Measurements from ENCODE around the gene PARP3. TPM values are rescaled to one million over a fixed set of nuclear protein-coding genes. Genes with fewer than 3 reads are reported as not detected.

The PARP3 gene
- total and polyA plus RNA-seq, 10 of the 15 experiments (the other 5 are each of a cell fraction or from before 2014, with no cell fraction given): 2.1 to 31.2 (median 19.5) TPM

DNA sequence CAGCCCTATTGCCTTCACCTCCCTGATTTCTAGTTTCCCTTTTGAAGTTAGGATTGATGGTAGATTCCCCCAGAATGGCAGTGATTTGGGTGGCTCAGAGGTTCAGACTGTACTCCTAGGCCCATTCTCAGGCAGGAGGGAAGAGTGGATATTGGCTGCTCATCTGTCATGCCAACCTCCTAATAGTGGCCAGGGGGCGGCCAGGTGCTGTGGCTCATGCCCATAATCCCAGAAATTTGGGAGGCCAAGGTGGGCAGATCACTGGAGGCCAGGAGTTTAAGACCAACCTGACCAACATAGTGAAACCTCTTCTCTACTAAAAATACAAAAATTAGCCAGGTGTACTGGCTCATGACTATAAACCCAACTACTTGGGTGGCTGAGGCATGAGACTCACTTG lies 11.7 kb upstream of the PARP3 start:
- RAD21 ChIA-PET (ENCODE audit: unreplicated experiment): no interaction called here
- no peak for ATAC-seq
- WGBS (ENCODE audit: insufficient coverage, insufficient replicate concordance, low lambda C conversion rate, missing lambda C conversion rate): 80% methylated on average over 1 of the region's 1 CpG
- intact Hi-C loops (cut with micrococcal nuclease; ENCODE audit: unreplicated experiment) (no loop called here), in situ Hi-C loops (cut with MboI) (no loop called here)
- Histone ChIP-seq H2AFZ (ENCODE audit: control insufficient read depth, low read depth, low read length) (no peak overlapping the region), H3K36me3 (ENCODE audit: control insufficient read depth in 2 of 2, insufficient read depth in 2 of 2, low read length in 1 of 2) (peaks cover 6 to 22% of the 10 kb centered on the region in 2 experiments), H3K27ac (ENCODE audit: control insufficient read depth, insufficient read depth) (no peak overlapping the region), H3K4me1 (ENCODE audit: control insufficient read depth, insufficient read depth, low read length) (no peaks in the 10 kb centered on the region), H3K9me3 (replicated peaks; ENCODE audit: control insufficient read depth, insufficient read depth, low read length) (no peaks in the 10 kb centered on the region), H3K27me3 (replicated peaks in 1 of 2; ENCODE audit: control insufficient read depth in 2 of 2, insufficient read depth in 2 of 2, low read length in 1 of 2) (no peaks in the 10 kb centered on the region), H3K4me3 (no peak overlapping the region), H3K9ac (ENCODE audit: control insufficient read depth, insufficient read depth, low read length) (no peak overlapping the region), H3K4me2 (ENCODE audit: control insufficient read depth, insufficient read depth) (no peak overlapping the region), H3K79me2 (ENCODE audit: control insufficient read depth, insufficient read depth, low read length) (no peaks in the 10 kb centered on the region), H4K20me1 (ENCODE audit: control insufficient read depth, insufficient read depth) (no peaks in the 10 kb centered on the region)
- POLR2A ChIA-PET: no interaction called here
- CTCF ChIA-PET: interaction anchor here (0.6 kb wide), 1 partner anchor 272 kb away, joined by 3 read pairs; no protein-coding TSS in a partner anchor
- DNase-seq (ENCODE audit: low read depth, low spot score): no peak
- SMC1A ChIA-PET (ENCODE audit: uncharacterized antibody, unreplicated experiment): no interaction called here
- BruUV-seq (replicated peaks): no TSS peak
- no peak for TF ChIP-seq ZNF207 (IDR thresholded peaks at IDR 0.05; ENCODE audit: borderline replicate concordance)
- no peak for TF ChIP-seq STAT1 (conservative IDR thresholded peaks at IDR 0.05)
- no peak for TF ChIP-seq CBFB (IDR thresholded peaks at IDR 0.05; ENCODE audit: low read depth)
- no peak for TF ChIP-seq ZNF274 (IDR thresholded peaks at IDR 0.05; ENCODE audit: insufficient read depth, insufficient read length)
- TF ChIP-seq POLR2A (IDR thresholded peaks at IDR 0.05; ENCODE audit: low read depth, low read length): no peak
- TF ChIP-seq, protein P1, sequence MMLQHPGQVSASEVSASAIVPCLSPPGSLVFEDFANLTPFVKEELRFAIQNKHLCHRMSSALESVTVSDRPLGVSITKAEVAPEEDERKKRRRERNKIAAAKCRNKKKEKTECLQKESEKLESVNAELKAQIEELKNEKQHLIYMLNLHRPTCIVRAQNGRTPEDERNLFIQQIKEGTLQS (IDR thresholded peaks at IDR 0.05; ENCODE audit: borderline replicate concordance, extremely low read depth, low read depth, low read length): no peak
- TF ChIP-seq RBBP5 (conservative IDR thresholded peaks at IDR 0.05): no peak
- no peak for TF ChIP-seq CBX3 (IDR thresholded peaks at IDR 0.05; ENCODE audit: borderline replicate concordance, low read depth)
- TF ChIP-seq RAD21 (IDR thresholded peaks at IDR 0.05; ENCODE audit: insufficient read depth, low read depth, low read length): no peak
- no peak for TF ChIP-seq ZNF217 (IDR thresholded peaks at IDR 0.05)
- TF ChIP-seq, protein P2, sequence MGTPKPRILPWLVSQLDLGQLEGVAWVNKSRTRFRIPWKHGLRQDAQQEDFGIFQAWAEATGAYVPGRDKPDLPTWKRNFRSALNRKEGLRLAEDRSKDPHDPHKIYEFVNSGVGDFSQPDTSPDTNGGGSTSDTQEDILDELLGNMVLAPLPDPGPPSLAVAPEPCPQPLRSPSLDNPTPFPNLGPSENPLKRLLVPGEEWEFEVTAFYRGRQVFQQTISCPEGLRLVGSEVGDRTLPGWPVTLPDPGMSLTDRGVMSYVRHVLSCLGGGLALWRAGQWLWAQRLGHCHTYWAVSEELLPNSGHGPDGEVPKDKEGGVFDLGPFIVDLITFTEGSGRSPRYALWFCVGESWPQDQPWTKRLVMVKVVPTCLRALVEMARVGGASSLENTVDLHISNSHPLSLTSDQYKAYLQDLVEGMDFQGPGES (IDR thresholded peaks at IDR 0.05): no peak
- TF ChIP-seq, protein P3, sequence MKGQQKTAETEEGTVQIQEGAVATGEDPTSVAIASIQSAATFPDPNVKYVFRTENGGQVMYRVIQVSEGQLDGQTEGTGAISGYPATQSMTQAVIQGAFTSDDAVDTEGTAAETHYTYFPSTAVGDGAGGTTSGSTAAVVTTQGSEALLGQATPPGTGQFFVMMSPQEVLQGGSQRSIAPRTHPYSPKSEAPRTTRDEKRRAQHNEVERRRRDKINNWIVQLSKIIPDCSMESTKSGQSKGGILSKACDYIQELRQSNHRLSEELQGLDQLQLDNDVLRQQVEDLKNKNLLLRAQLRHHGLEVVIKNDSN (IDR thresholded peaks at IDR 0.05; ENCODE audit: borderline replicate concordance, extremely low read length, insufficient read depth, low read depth, low read length): no peak
- TF ChIP-seq, protein P4, sequence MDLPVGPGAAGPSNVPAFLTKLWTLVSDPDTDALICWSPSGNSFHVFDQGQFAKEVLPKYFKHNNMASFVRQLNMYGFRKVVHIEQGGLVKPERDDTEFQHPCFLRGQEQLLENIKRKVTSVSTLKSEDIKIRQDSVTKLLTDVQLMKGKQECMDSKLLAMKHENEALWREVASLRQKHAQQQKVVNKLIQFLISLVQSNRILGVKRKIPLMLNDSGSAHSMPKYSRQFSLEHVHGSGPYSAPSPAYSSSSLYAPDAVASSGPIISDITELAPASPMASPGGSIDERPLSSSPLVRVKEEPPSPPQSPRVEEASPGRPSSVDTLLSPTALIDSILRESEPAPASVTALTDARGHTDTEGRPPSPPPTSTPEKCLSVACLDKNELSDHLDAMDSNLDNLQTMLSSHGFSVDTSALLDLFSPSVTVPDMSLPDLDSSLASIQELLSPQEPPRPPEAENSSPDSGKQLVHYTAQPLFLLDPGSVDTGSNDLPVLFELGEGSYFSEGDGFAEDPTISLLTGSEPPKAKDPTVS (IDR thresholded peaks at IDR 0.05; ENCODE audit: low read depth, low read length): no peak
- no peak for TF ChIP-seq GABPA (IDR thresholded peaks at IDR 0.05; ENCODE audit: low read depth)
- TF ChIP-seq TAF1 (IDR thresholded peaks at IDR 0.05; ENCODE audit: borderline replicate concordance, low read depth, low read length): no peak
- no peak for TF ChIP-seq ZBED1 (IDR thresholded peaks at IDR 0.05; ENCODE audit: borderline replicate concordance)
- TF ChIP-seq ZSCAN29 (IDR thresholded peaks at IDR 0.05): no peak
- no peak for FAIRE-seq

Measured in GM12878 (cell line).